ENCODE data around the gene CDH11.

Gene CDH11

DNA sequence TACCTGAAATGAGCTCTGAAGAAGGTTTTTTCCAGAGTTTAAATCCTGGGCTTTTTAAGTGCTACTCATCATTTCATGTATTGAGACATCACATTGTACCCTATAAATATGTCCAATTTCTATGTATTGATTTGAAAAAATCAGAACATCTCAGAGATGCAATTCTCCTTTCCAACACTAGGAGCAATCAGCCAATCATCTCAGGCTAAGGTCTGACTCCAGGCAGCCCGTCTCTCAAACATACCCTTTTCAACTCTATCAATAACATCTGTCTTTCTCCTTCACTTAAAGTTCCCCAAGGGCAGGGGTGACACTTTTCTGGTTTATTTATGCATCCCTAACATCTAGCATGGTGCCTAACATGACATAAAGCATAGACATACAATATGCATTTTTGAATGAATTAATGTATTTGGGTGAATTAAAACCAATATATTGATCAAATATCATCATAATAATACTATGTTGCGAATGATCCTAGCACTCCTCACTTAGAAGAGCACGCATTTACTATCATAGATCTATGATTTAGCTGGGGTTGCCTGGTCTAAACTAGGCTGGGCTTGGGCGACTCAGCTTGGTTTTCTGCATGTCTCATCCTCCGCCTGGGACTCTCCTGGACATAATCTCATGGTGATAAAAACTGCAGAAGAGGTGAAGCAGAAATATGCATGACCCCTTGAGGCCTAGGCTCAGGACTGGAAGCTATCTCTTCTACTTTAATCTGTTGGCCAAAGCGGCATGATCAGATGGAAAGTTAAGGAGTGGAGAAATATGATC, 5.2 kb upstream of the CDH11 start:
- no peak overlapping the region for H3K4me3 ChIP-seq (ENCODE audit: low read length)
- DNase-seq (ENCODE audit: low read depth): no peak
- TF ChIP-seq, protein P1, sequence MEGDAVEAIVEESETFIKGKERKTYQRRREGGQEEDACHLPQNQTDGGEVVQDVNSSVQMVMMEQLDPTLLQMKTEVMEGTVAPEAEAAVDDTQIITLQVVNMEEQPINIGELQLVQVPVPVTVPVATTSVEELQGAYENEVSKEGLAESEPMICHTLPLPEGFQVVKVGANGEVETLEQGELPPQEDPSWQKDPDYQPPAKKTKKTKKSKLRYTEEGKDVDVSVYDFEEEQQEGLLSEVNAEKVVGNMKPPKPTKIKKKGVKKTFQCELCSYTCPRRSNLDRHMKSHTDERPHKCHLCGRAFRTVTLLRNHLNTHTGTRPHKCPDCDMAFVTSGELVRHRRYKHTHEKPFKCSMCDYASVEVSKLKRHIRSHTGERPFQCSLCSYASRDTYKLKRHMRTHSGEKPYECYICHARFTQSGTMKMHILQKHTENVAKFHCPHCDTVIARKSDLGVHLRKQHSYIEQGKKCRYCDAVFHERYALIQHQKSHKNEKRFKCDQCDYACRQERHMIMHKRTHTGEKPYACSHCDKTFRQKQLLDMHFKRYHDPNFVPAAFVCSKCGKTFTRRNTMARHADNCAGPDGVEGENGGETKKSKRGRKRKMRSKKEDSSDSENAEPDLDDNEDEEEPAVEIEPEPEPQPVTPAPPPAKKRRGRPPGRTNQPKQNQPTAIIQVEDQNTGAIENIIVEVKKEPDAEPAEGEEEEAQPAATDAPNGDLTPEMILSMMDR (IDR thresholded peaks at IDR 0.05; ENCODE audit: insufficient read depth, low read depth, low read length, missing control alignments): peak; percentile 42

DNA sequence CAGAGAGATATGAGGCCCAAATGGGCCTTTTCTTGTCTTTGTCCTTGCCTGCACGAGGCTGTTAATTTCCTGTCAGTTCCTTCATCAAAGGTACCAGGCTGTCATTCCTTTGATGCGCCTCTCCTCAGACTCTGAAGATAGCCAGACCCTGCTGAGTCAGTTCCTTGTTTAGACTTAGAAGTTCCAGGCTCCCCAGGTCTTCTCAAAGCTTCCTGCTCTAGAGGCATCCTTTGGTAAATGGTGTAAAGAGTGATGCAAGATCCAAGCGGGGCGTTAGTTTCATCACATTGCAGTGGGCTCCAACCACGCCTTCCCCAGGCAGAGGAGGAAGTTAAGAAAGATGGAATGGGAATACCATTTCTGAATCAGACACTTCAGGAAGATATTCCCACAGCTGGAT, 4.0 kb upstream of the CDH11 start:
- no peak overlapping the region for H3K4me3 ChIP-seq (ENCODE audit: low read length)
- TF ChIP-seq, protein P1 (IDR thresholded peaks at IDR 0.05; ENCODE audit: insufficient read depth, low read depth, low read length, missing control alignments): no peak
- peak; percentile 34 for DNase-seq (ENCODE audit: low read depth)

DNA sequence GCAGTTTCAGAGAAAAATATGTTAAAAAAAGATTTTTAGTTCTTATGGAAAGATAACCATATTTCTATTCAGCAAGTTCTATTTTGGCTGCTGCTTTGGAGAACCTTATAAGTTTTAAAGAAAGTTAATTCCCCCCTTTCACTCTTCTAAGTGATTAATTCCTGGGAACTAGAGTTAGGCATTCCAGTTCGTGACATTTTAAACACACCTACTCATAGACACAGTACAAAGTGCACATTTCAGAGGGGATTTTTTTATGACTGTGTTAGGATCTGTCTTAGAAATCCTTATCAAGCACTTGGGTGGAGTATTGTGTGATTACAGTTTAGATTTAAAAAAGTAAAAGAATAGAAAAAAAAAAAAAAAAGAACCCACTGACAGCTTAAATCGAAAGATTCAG, 3.5 kb upstream of the CDH11 start:
- no peak overlapping the region for H3K4me3 ChIP-seq (ENCODE audit: low read length)
- TF ChIP-seq, protein P1 (IDR thresholded peaks at IDR 0.05; ENCODE audit: insufficient read depth, low read depth, low read length, missing control alignments): no peak
- DNase-seq (ENCODE audit: low read depth): no peak

DNA sequence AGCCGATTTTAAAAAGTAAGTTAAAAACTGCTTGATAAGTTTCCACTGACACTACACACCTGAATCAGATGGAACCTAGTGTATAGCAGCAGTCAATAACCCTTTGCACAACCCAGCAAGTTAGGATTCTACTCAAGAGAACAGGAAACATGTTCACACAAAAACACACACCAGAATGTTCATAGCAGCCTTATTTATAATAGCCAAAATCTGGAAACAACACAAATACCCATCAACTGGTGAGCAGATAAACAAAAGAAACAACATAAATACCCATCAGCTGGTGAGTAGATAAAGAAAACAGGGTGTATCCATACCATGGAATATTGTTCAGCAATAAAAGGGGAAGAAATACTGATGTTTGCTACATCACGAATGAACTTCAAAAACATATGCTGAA, 2.7 kb upstream of the CDH11 start:
- TF ChIP-seq, protein P1 (IDR thresholded peaks at IDR 0.05; ENCODE audit: insufficient read depth, low read depth, low read length, missing control alignments): no peak
- no peak for DNase-seq (ENCODE audit: low read depth)
- no peak overlapping the region for H3K4me3 ChIP-seq (ENCODE audit: low read length)

DNA sequence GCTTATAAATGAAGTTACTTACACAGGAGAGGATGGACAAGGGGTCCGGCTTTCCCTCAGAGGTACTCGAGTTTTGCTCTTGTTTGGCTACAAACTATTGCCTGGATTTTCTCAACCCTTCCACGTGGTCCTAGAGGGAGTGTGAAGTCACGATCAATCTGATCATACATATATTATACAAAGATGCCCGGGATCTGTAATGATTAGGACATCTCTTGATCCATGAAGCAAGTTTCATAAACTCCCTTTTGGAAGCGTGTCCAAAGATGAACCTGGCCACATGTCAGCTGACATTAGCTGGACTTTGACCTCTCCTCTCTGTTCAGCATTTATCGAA, 2.3 kb upstream of the CDH11 start:
- H3K4me3 ChIP-seq (ENCODE audit: low read length): no peak overlapping the region
- TF ChIP-seq, protein P1 (IDR thresholded peaks at IDR 0.05; ENCODE audit: insufficient read depth, low read depth, low read length, missing control alignments): no peak
- no peak for DNase-seq (ENCODE audit: low read depth)

DNA sequence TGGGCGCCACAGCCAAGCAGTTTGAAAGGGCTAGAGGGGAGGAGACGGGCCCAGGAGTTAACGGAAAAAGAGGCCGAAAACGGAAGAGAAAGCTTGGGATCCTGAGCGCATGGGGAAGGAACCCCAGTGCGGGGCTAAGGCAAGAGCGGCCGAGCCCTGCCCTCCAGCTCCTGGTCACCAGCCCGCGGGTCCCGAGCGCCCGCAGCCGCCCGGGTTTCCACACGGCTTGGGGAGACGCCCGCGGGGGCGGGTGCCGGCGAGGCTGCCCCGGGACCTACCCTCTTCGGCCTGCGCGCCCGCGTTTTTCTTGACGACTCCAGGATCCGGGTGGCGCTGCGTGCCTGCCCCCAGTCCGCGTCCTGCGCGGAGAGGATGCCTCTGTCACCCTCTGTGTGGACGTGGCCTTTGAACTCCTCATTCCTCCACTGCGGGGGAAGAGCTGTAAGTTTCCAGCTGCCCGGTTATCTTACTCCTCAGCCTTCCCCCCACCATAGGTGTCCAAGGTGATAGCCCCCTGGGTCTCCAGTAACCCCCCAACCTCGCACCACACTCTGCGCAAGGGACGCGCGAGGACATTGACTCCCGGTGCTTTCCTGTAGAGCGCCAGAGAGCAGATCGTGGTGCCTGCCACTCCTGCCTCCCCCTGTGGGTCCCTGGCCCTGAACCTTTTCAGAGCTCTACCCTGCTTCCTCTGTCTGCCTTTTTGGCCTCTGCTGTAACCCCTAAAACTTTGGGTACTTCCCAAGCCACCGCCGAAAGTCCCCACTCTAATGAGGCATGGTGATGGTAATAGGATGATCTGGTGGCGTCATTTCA, 1.7 kb upstream of the CDH11 start:
- peak; percentile 30 for DNase-seq (ENCODE audit: low read depth)
- H3K4me3 ChIP-seq (ENCODE audit: low read length): peak overlapping the region; percentile 59
- TF ChIP-seq, protein P1 (IDR thresholded peaks at IDR 0.05; ENCODE audit: insufficient read depth, low read depth, low read length, missing control alignments): no peak
